HG03175 (cell line): Measurements from ENCODE around the gene KIF16B.
"Not testable (repeated sequence)": the region's sequence is repeated elsewhere in the genome, so short reads cannot be mapped to it uniquely, and the experiment has no call there.

Experiments
- ATAC-seq: cut with Tn5 transposase; IDR thresholded peaks from one replicate; pipeline ENCODE4 v1.9.1; 2021; ENCODE audit warnings: mild to moderate bottlenecking, moderate library complexity; ENCODE audit not compliant: unreplicated experiment

The KIF16B gene

DNA sequence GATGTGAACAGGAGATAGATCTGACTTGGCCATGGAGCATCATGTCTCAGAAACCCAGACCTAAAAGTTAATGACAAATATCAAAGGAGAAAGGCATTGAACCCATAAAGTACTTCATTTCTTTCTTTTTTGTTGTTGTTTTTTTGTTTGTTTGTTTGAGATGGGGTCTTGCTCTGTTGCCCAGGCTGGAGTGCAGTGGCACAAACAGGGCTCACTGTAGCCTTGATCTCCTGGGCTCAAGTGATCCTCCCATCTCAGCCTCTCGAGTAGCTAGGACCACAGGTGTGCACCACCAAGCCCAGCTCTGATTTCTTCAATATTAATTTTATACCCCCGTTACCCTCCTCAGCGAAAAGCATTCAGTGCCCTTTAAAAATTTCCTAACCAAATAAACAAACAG lies 45.8 kb downstream of the KIF16B start:
- ATAC-seq = no peak

- no peak for ATAC-seq
Observed at GRCh38 chr20:16526433-16527380, 46.5 kb downstream of the KIF16B start.

DNA sequence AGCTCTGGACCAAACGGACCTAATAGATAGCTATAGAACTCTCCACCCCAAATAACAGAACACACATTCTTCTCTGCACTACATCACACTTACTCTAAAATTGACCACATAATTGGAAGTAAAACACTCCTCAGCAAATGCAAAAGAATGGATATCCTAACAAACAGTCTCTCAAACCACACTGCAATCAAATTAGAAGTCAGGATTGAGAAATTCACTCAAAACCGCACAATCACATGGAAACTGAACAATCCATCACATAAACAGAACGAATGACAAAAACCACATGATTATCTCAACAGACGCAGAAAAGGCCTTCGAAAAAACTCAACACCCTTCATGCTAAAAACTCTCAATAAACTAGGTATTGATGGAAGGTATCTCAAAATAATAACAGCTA lies 50.6 kb downstream of the KIF16B start:
- not testable (repeated sequence) for ATAC-seq

DNA sequence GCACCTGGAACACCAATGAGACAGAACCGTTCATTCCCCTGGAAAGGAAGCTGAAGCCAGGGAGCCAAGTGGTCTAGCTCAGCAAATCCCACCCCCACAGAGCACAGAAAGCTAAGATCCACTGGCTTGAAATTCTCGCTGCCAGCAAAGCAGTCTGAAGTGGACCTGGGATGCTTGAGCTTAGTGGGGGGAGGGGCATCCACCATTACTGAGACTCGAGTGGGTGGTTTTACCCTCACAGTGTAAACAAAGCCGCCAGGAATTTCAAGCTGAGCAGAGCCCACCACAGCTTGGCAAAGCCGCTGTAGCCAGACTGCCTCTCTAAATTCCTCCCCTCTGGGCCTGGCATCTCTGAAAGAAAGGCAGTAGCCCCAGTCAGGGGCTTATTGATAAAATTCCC lies 53.1 kb downstream of the KIF16B start:
- ATAC-seq = no peak

GRCh38 chr20:16519673-16520072 lies 53.6 kb downstream of the KIF16B start:
- not testable (repeated sequence) for ATAC-seq

- ATAC-seq = no peak
Observed at GRCh38 chr20:16518784-16519084, 54.5 kb downstream of the KIF16B start.

GRCh38 chr20:16517946-16518783 lies 55.1 kb downstream of the KIF16B start:
- ATAC-seq = no peak

DNA sequence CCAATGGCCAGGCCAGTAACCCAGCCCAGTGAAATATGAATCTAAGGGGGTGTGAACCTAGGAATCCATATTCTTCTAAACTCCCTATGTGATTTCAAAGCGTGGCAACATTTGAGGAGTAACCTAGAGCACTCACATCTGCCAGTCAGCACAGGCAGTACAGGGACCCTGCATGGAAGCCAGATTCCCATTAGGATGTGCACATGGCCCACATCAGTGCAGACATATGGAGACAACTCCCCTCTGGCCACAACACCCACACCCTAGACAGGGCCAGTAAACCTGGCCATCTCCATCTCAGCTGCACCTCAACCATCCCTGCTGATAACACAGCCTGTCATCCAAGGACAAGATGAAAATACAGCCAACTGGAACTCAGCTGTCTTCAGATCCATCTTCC lies 56.5 kb downstream of the KIF16B start:
- ATAC-seq = no peak

- no peak for ATAC-seq
Observed at GRCh38 chr20:16515046-16515445, 58.2 kb downstream of the KIF16B start.

GRCh38 chr20:16514140-16514539 lies 59.1 kb downstream of the KIF16B start:
- ATAC-seq = no peak

- peak; percentile 92 for ATAC-seq
Observed at GRCh38 chr20:16505894-16506293, 67.4 kb downstream of the KIF16B start.

GRCh38 chr20:16501301-16501700 lies 71.9 kb downstream of the KIF16B start:
- ATAC-seq = no peak

DNA sequence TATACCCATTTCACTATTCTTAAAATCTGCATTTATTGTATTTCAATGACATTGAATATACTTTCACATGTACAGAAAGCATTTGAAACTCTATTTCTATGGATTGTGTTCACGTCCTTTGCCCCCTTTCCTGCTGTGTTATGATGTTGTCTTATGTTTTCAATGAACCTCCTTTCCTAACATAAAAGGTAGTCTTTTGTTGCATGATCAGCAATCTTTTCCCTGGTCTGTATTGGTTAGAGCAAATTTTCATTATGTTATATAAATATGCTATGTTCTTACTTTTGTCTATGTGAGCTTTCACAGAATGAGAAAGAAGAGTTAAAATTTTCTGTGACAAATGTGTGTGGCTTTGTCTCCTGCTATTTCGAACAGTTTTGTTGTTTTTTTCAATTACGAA lies 73.1 kb downstream of the KIF16B start:
- ATAC-seq = no peak

DNA sequence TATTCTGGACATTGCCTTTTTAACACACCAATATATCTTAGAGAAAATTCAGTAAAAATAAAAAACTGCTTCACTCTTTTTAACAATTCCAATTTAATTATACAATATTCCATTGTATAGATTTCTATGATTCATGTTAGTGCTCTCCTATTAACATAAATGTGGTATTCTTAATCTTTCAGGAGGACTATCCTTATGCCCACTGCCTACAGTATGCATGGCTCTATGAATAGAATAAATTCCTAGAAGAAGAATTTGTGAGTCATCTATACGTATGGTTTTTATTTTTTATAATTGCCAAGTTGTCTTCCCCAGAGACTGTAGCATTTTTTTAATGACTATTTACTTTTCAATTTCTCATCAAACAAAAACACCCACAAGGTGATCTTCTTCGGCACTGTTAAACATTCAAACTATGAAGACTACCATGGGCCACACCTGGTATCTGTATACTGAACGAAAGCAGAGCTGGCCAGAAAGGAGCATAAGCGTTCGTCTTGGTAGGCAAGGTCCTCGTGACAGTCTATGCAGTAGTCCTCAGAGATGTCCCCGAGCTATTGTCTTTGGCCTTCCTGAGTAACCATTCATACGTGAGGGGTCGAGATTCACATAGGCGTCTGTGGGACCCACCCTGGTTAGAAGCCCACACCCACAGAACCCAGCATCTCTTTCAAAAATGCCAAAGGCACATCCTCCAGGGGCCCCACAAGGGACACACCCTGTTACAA lies 74.6 kb downstream of the KIF16B start:
- no peak for ATAC-seq

GRCh38 chr20:16497896-16498295 lies 75.4 kb downstream of the KIF16B start:
- no peak for ATAC-seq

DNA sequence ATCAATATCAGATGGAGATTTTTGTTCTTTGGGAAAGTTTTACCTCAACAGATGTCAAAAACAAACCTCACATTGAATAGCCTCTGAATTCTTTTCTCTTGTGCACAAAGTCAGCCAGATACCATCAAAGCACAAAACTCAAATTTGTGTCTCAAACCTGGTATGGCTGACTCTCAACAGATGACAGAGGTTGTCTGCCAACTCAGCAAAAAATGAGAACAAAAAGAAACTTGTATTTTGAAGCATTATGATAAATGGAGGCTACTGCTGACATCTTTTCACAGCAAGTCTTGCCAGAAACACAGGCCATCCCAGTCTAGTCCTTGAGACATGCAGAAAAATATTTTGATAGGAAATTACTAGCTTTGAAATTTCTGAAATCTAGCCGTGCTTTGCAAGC lies 79.8 kb downstream of the KIF16B start:
- ATAC-seq = no peak

- peak; percentile 91 for ATAC-seq
Observed at GRCh38 chr20:16491294-16491905, 81.8 kb downstream of the KIF16B start.

- no peak for ATAC-seq
Observed at GRCh38 chr20:16490696-16491095, 82.6 kb downstream of the KIF16B start.

GRCh38 chr20:16488616-16489015 lies 84.6 kb downstream of the KIF16B start:
- no peak for ATAC-seq

- ATAC-seq = no peak
Observed at GRCh38 chr20:16488086-16488485, 85.2 kb downstream of the KIF16B start.

DNA sequence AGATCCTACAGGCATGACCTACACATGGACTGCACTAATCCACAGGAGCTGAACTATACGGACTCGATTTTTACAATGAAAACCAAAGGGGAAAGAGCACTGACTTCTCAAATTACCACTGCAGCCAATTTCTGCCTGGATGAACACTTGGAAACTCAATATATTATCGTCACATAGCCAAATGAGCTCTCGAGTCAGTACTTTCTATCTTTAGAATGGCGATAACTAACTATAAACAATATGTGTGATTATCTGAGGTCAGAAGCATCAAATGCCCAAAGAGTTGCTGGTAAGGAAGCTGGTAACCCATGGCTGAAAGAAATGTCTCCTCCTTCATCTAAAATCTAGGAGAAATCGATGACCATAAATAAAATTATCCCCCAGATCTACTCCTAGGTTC lies 86.7 kb downstream of the KIF16B start:
- no peak for ATAC-seq
